Smooth muscle cell (in vitro differentiated cells): Measurements from ENCODE around the gene TIMM13. TPM values are rescaled to one million over a fixed set of nuclear protein-coding genes. Genes with fewer than 3 reads are reported as not detected.
"Not testable (repeated sequence)": the region's sequence is repeated elsewhere in the genome, so short reads cannot be mapped to it uniquely, and the experiment has no call there.

Experiments
- DNase-seq: peaks from one replicate; lab custom pipeline; 2025; ENCODE audit not compliant: unreplicated experiment; lab: John Stamatoyannopoulos, UW
- H2AFZ ChIP-seq: fragments of 200-600 bp; sonication (generic); 2 replicates; pipeline ENCODE4 v1.6.0; 2016; ENCODE audit warnings: antibody characterized with exemption, low read depth, mild to moderate bottlenecking
- H3F3A ChIP-seq: fragments of 200-600 bp; sonication (generic); 2 replicates; pipeline ENCODE4 v1.6.0; 2017; ENCODE audit warnings: antibody characterized with exemption, low read depth
- H3K27ac ChIP-seq: fragments of 200-600 bp; sonication (generic); 2 replicates; pipeline ENCODE4 v1.5.1; 2016; ENCODE audit warnings: low read depth, mild to moderate bottlenecking
- H3K27me3 ChIP-seq: fragments of 200-600 bp; sonication (generic); 2 replicates; pipeline ENCODE4 v1.6.1; 2016; ENCODE audit warnings: low read depth, mild to moderate bottlenecking
- H3K36me3 ChIP-seq: fragments of 200-600 bp; sonication (generic); 2 replicates; pipeline ENCODE4 v1.5.1; 2016; ENCODE audit warnings: low read depth
- H3K4me1 ChIP-seq: fragments of 200-600 bp; sonication (generic); 2 replicates; pipeline ENCODE4 v1.5.1; 2016; ENCODE audit warnings: low read depth
- H3K4me2 ChIP-seq: fragments of 200-600 bp; sonication (generic); 2 replicates; pipeline ENCODE4 v1.6.0; 2016; ENCODE audit warnings: mild to moderate bottlenecking
- H3K4me3 ChIP-seq: fragments of 200-600 bp; sonication (generic); 2 replicates; pipeline ENCODE4 v1.5.1; 2016; ENCODE audit warnings: mild to moderate bottlenecking
- H3K79me2 ChIP-seq: fragments of 200-600 bp; sonication (generic); 2 replicates; pipeline ENCODE4 v1.6.0; 2016; ENCODE audit warnings: low read depth, mild to moderate bottlenecking
- H3K9ac ChIP-seq: fragments of 200-600 bp; sonication (generic); 2 replicates; pipeline ENCODE4 v1.6.0; 2016; ENCODE audit warnings: low read depth
- H3K9me3 ChIP-seq: fragments of 200-600 bp; sonication (generic); replicated peaks from 2 replicates; pipeline ENCODE4 v1.5.1; 2016; ENCODE audit warnings: low read depth
- H4K20me1 ChIP-seq: fragments of 200-600 bp; sonication (generic); 2 replicates; pipeline ENCODE4 v1.6.0; 2016; ENCODE audit warnings: low read depth
- CTCF ChIP-seq: fragments of 200-600 bp; sonication (generic); IDR thresholded peaks from 2 replicates; pipeline ENCODE4 v1.5.1; 2017; ENCODE audit warnings: borderline replicate concordance, mild to moderate bottlenecking, antibody characterized with exemption; ENCODE audit not compliant: insufficient read depth, poor library complexity, severe bottlenecking
- WGBS: methylation state at CpG from one replicate; pipeline ENCODE4 v1.1.7; 2016; ENCODE audit warnings: low lambda C conversion rate; 5-methylcytosine and 5-hydroxymethylcytosine counted together
- polyA plus RNA-seq: library from polyadenylated mRNA; unstranded; fragments of >200 nt; fragmentation: Nextera tagmentation; extraction: Ambion mirVana; gene quantifications from 2 replicates; pipeline ENCODE4 v1.2.1, GENCODE V29; 2016
- total RNA-seq: library from RNA; depleted of rRNA; stranded (reverse); fragments of >200 nt; gene quantifications from 2 replicates; pipeline ENCODE4 v1.2.3, GENCODE V29; 2014

The TIMM13 gene
- total and polyA plus RNA-seq, 2 experiments from 2014 or later = 20.0 to 107 TPM

GRCh38 chr19:2394054-2394441 lies 33.3 kb downstream of the TIMM13 start:
- WGBS = 86% methylated on average over 8 of the region's 8 CpGs
- Histone ChIP-seq H3K9ac (no peak overlapping the region), H3K27ac (no peak overlapping the region), H2AFZ (no peak overlapping the region), H3K36me3 (no peaks in the 10 kb centered on the region), H3K4me1 (no peaks in the 10 kb centered on the region), H3K27me3 (no peaks in the 10 kb centered on the region), H3K79me2 (no peaks in the 10 kb centered on the region), H3K9me3 (no peaks in the 10 kb centered on the region), H3K4me2 (no peak overlapping the region), H3K4me3 (no peak overlapping the region), H3F3A (no peaks in the 10 kb centered on the region), H4K20me1 (no peaks in the 10 kb centered on the region)
- no peak for DNase-seq
- no peak for TF ChIP-seq CTCF

DNA sequence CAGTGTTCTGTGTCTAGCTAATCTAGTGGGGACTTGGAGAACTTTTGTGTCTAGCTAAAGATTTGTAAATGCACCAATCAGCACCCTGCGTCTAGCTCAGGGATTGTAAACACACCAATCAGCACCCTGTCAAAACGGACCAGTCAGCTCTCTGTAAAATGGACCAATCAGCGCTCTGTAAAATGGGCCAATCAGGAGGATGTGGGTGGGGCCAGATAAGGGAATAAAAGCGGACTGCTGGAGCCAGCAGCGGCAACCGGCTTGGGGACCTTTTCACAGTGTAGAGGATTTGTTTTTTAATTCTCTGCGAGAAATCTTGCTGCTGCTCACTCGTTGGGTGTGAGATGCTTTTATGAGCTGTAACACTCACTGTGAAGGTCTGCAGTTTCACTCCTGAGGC lies 34.5 kb downstream of the TIMM13 start:
- H3K36me3 ChIP-seq, H3K9ac ChIP-seq, H3K79me2 ChIP-seq, H3K27ac ChIP-seq, H3K4me1 ChIP-seq, H4K20me1 ChIP-seq, H2AFZ ChIP-seq, DNase-seq, H3K27me3 ChIP-seq, H3K4me3 ChIP-seq, H3F3A ChIP-seq, H3K9me3 ChIP-seq, H3K4me2 ChIP-seq: not testable (repeated sequence)
- WGBS = 84% methylated on average over 8 of the region's 8 CpGs

DNA sequence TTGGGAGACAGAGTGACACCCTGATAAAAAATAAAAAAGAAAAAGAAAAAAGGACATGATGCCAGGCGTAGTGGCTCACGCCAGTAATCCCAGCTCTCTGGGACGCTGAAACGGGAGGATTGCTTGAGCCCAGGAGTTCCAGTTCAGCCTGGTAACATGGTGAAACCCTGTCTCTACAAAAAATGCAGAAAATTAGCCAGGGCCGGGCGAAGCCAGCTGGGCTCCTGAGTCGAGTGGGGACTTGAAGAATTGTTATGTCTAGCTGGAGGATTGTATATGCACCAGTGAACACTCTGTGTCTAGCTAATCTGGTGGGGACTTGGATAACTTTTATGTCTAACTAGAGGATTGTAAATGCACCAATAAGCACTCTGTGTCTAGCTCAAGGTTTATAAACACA lies 35.0 kb downstream of the TIMM13 start:
- no peak for TF ChIP-seq CTCF
- Histone ChIP-seq H3K4me3 (no peak overlapping the region), H3F3A (no peaks in the 10 kb centered on the region), H3K9me3 (no peaks in the 10 kb centered on the region), H3K27me3 (no peaks in the 10 kb centered on the region), H3K9ac (no peak overlapping the region), H3K4me1 (no peaks in the 10 kb centered on the region), H4K20me1 (no peaks in the 10 kb centered on the region), H3K79me2 (no peaks in the 10 kb centered on the region), H2AFZ (no peak overlapping the region), H3K27ac (no peak overlapping the region), H3K36me3 (no peaks in the 10 kb centered on the region), H3K4me2 (no peak overlapping the region)
- DNase-seq = no peak
- whole genome bisulfite sequencing = 71% methylated on average over 7 of the region's 7 CpGs

- Histone ChIP-seq H3K27ac (no peak overlapping the region), H3K4me2 (peak overlapping the region; percentile 31), H4K20me1 (no peaks in the 10 kb centered on the region), H2AFZ (no peak overlapping the region), H3K4me1 (no peaks in the 10 kb centered on the region), H3K79me2 (no peaks in the 10 kb centered on the region), H3K9ac (no peak overlapping the region), H3F3A (no peaks in the 10 kb centered on the region), H3K36me3 (no peaks in the 10 kb centered on the region), H3K4me3 (no peak overlapping the region), H3K9me3 (no peaks in the 10 kb centered on the region), H3K27me3 (no peaks in the 10 kb centered on the region)
- peak; percentile 82 for TF ChIP-seq CTCF
- WGBS = 9% methylated on average over 9 of the region's 10 CpGs
- DNase-seq = no peak
Measured at GRCh38 chr19:2391118-2391725, 36.2 kb downstream of the TIMM13 start.
